Right ventricle myocardium inferior (tissue), 1 donor: ENCODE data around the gene KRTAP5-10. TPM values are rescaled to one million over a fixed set of nuclear protein-coding genes. Genes with fewer than 3 reads are reported as not detected.
"Not testable (repeated sequence)": the region's sequence is repeated elsewhere in the genome, so short reads cannot be mapped to it uniquely, and the experiment has no call there.

Source experiments
- ATAC-seq: fragments of 200-7000 bp; cut with Tn5 transposase; one replicate; pipeline ENCODE4 v1.9.1; 2020; ENCODE audit warnings: mild to moderate bottlenecking, moderate library complexity
- DNase-seq: peaks from one replicate; pipeline ENCODE4 v3.0.0; 2021; ENCODE audit errors: missing footprints
- intact Hi-C: fragments of 100-400 bp; cut with DNase I; formaldehyde crosslinking; loops from one replicate; pipeline ENCODE4 v1.11.0; 2022
- long read RNA-seq: library from polyadenylated mRNA; unstranded; transcript quantifications from one replicate; pipeline ENCODE4 v2.0.0, GENCODE V29; 2021
- total RNA-seq: library from RNA; stranded (reverse); fragmentation: NEBNext Ultra II Directional; extraction: Animal tissue kit (Norgen Biotek cat#: 25700); gene quantifications from one replicate; pipeline ENCODE4 v1.2.1, GENCODE V29; 2021
- donor health status: DM: no; HTN: yes; CAD: no; lungs with severe emphysema.

The KRTAP5-10 gene, protein sequence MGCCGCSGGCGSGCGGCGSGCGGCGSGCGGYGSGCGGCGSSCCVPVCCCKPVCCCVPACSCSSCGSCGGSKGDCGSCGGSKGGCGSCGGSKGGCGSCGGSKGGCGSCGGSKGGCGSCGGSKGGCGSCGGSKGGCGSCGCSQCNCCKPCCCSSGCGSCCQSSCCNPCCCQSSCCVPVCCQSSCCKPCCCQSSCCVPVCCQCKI
- not detected for total RNA-seq
- long read RNA-seq: 0 reads

- intact Hi-C loops: no loop called here
- DNase-seq (no peak), ATAC-seq (no peak)
Observed at GRCh38 chr11:71565263-71565662, at the start of gene KRTAP5-10. TSS of gene KRTAP5-10 (plus strand) at chr11:71565563. CDS start at chr11:71565588, 25 bp downstream.

DNA sequence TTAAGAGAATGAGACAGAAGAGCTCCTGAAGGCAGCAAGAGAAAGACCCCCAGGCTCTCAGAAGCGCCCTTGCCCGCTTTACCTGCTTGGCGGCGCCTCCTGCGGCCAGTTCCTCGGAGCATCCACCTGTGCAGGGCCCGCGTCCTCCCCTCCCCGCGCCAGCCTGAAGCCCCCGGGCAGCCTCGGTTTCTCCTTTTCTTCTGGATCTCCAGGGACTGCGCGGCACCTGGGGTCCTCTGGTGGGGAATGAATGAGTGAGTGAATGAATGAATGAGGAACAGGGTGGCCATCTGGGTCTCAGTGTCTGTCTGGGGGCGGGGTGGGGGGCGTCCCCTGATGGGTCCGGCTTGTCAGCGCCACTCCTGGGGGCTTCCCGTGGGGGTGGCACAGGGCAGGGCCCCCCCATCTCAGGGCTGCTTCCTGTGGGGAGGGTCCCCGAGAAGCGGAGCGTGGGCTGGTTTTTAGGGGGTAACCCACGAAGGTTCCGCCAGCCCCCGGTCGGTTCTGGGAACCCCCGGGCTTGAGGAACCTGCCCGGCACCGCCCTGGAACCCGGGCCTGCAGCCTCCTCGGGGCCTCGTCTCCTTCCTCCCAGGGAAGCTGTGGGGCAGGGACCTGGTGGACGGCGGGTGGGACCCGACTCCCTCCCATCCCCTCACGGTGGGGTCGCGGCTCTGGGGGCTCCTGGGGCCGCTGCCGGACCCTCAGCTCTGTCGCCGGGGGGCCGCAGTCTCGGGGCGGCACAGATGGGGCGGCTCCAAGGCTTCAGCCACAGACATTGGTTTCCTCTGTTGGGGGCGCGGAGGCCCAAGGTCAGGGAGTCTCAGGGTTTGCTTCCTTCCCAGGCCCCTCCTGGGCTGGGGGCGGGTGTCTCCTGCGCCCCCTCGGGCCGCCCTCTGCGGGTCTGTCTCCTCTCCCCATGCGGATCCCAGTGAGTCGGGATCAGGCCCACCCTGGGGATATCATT, 46.6 kb upstream of the KRTAP5-10 start:
- DNase-seq (no peak), ATAC-seq (no peak)
- intact Hi-C loops: no loop called here

DNA sequence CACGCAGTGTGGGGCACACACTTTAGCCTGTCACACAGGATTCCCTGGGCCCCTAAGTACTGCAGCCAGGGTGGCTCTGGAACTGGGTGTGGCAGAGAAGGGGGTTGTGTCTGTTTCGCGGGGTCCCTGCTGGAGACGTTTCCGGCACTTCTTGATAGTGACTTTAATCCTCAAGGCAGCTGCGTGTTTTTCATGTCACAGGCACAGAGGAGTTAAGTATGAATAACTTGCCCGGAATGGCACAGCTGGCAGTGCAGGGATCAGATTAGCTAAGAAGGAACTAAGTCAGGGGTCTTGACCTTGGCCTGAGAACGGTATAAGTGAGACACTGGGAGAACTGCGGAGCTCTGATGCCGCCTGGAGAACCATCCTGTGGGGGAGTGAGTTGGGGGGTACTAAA, 45.8 kb upstream of the KRTAP5-10 start:
- intact Hi-C loops: no loop called here
- no peak for ATAC-seq
- DNase-seq: no peak

- no peak for DNase-seq
- intact Hi-C loops: no loop called here
- no peak for ATAC-seq
Observed at GRCh38 chr11:71525188-71525937, 40.0 kb upstream of the KRTAP5-10 start.

GRCh38 chr11:71525938-71526495, 39.3 kb upstream of the KRTAP5-10 start:
- no peak for DNase-seq
- intact Hi-C loops: no loop called here
- ATAC-seq: no peak

DNA sequence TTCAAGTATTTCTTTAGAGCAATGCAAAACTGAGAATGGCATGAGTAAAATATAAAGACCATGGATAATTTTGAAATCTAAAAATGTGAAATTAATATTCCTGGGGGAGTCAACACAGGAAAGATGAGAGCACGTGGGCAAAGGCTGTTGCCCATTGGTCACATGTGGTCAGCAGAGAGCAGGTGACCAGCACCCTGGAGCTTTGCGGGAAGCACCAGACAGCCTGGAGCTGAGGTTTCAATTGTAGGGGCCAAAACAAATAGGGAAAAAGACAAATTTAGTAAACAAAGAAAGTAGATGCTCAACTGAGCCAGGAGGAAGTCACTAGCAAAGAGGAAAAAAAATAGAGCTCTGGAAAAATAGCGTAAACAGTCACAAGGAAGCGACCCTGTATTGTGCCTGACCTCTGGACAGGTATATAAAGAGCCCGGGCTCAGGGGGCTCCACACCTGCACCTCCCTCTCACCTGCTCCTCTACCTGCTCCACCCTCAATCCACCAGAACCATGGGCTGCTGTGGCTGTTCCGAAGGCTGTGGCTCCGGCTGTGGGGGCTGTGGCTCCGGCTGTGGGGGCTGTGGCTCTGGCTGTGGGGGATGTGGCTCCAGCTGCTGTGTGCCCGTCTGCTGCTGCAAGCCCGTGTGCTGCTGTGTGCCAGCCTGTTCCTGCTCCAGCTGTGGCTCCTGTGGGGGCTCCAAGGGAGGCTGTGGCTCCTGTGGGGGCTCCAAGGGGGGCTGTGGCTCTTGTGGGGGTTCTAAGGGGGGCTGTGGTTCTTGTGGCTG, 38.4 kb upstream of the KRTAP5-10 start, which contains the start of gene KRTAP5-7:
KRTAP5-7 (plus strand) TSS at position 472 of the 780 bp plus-strand sequence; CDS start at position 506, 34 bp downstream.
- DNase-seq, intact Hi-C loops, ATAC-seq: not testable (repeated sequence)

- DNase-seq (no peak), ATAC-seq (no peak)
- intact Hi-C loops: no loop called here
Observed at GRCh38 chr11:71527576-71528210, 37.7 kb upstream of the KRTAP5-10 start.

- DNase-seq (no peak), ATAC-seq (no peak)
- intact Hi-C loops: no loop called here
Observed at GRCh38 chr11:71530602-71531001, 34.8 kb upstream of the KRTAP5-10 start.

DNA sequence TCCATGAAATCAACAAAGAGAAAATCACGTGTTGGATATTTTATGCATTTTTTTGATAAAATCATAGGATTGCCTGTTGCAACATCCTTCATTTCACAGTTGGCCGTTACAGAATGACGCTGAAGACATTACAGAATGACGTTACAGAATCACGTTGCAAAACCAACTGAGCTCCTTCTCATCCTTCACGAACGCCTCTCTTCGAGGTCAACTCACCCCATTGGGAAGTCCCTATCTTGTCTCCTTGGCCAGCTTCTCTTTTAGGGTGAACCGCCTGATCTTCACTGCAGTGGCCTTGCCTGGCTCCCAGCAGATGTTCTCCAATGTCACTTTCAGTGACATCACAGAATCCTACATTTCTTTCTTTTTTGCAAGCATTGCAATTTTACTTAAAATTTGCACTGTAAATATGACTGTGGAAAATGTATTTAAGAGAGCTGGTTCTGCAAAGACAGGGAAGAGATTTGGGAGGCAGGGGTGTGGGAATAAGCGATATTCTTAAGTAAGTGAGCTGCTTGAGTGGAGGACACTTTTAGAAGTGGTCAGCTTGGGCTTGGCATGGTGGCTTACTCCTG, 33.2 kb upstream of the KRTAP5-10 start:
- intact Hi-C loops: no loop called here
- ATAC-seq: no peak
- DNase-seq: no peak

- ATAC-seq, intact Hi-C loops, DNase-seq: not testable (repeated sequence)
Observed at GRCh38 chr11:71534711-71535608, 30.4 kb upstream of the KRTAP5-10 start.

GRCh38 chr11:71535825-71536224, 29.5 kb upstream of the KRTAP5-10 start:
- ATAC-seq: no peak
- DNase-seq: no peak
- intact Hi-C loops: no loop called here

- intact Hi-C loops: no loop called here
- DNase-seq: no peak
- ATAC-seq: no peak
Observed at GRCh38 chr11:71537537-71537936, 27.8 kb upstream of the KRTAP5-10 start.

DNA sequence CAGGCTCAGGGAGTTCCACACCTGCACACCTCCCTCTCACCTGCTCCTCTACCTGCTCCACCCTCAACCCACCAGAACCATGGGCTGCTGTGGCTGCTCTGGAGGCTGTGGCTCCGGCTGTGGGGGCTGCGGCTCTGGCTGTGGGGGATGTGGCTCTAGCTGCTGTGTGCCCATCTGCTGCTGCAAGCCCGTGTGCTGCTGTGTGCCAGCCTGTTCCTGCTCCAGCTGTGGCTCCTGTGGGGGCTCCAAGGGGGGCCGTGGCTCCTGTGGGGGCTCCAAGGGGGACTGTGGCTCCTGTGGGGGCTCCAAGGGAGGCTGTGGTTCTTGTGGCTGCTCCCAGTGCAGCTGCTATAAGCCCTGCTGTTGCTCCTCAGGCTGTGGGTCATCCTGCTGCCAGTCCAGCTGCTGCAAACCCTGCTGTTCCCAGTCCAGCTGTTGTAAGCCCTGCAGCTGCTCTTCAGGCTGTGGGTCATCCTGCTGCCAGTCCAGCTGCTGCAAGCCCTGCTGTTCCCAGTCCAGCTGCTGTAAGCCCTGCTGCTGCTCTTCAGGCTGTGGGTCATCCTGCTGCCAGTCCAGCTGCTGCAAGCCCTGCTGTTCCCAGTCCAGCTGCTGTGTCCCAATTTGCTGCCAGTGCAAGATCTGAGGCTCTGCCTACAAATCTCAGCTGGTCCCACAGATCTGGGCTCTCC, 27.2 kb upstream of the KRTAP5-10 start, which contains the start of gene KRTAP5-8:
KRTAP5-8 (plus strand) TSS at position 49 of the 689 bp plus-strand sequence; CDS start at position 80, 31 bp downstream.
- ATAC-seq, DNase-seq, intact Hi-C loops: not testable (repeated sequence)

GRCh38 chr11:71538666-71538990, 26.7 kb upstream of the KRTAP5-10 start:
- no peak for DNase-seq
- ATAC-seq: no peak
- intact Hi-C loops: no loop called here

GRCh38 chr11:71539017-71539416, 26.3 kb upstream of the KRTAP5-10 start:
- ATAC-seq (no peak), DNase-seq (no peak)
- intact Hi-C loops: no loop called here

- DNase-seq, intact Hi-C loops, ATAC-seq: not testable (repeated sequence)
Observed at GRCh38 chr11:71539971-71540370, 25.4 kb upstream of the KRTAP5-10 start.
